ENCODE measurements around the gene STK10. TPM values are rescaled to one million over a fixed set of nuclear protein-coding genes. Genes with fewer than 3 reads are reported as not detected.

STK10 gene
- 9.2 and 12.1 TPM in 2 replicates for total RNA-seq

GRCh38 chr5:172188033-172188892 is at the start of gene STK10:
STK10 (minus strand) TSS chr5:172188224; CDS start chr5:172188042, 182 bp downstream.

DNA sequence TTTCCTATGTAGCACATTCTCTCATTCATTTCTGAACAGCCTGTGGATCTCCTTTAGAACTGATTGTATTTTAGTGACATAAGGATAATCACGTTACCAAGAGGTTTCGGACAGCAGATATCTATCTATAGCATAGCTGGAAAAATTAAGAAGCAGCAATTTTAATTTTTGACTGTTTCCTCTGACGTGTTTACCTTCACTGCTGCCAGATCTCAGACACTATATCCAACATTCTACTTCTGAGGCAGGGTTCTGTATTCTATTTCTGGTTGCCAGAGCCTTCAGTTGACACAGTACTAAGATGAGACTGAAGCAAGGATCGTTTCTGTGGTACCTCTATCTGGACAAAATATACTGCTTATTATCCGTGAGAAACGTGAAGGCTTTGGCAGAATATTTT is 5.8 kb upstream of the STK10 start, which contains the start of gene EFCAB9:
Gene EFCAB9, plus strand, starts transcription at position 301 of the 400 bp plus-strand sequence. Its CDS starts 1 bp downstream, at position 302.

DNA sequence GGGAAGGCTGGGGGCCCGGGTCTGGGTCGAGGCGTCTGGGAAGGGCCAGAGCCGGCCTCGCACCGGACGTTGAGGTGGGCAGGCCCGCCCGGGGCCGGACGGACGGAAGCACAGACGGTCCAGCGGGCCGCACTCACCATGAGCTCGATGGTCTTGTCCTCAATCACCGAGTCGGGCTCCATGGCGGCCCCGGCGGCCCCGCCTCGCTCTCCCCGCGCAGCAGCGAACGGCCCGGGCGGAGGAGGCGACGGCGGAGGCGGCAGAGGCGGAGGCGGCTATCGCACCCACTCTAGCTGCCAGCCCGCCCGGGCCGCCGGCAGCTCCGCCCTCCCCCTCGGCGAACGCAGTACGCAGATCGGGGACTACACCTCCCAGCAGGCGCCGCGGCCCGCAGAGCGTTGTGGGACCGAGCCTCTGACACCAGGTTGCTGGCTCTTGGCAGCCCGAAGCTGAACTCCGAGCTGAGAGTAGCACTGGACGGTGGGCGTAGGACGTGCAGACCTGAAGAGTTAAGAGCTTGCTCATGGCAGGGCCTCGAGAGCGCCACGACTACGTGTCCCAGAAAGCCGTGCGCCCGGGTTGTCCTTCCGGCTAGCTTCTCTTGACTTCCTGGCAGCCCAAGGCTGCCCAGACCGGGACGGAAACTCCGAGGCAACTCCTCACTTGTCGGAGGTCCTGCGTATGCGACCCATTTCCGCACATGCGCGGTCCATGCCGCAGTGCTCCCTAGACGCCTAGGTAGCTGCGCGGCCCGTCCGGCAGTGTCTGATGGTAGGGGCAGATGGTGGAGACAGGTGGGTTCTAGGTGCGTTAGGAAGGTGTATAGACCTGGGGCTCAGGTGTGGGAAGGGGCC is 181.5 kb downstream of the STK10 start, which contains the start of gene FBXW11:
Gene FBXW11, minus strand, starts transcription at position 318 of the 854 bp plus-strand sequence. Its CDS starts 136 bp downstream, at position 182.

Other genes with a start within 250 kb of the STK10 start
- gene FBXW11, start 181.6 kb downstream of the STK10 start, total RNA-seq, result 43.9 and 44.0 TPM in 2 replicates
- gene EFCAB9, start 5.9 kb upstream of the STK10 start, total RNA-seq, result not detected in 2 replicates
- 11.1 and 14.7 TPM in 2 replicates for gene UBTD2, start 95.5 kb upstream of the STK10 start, total RNA-seq

Measured in airway epithelial cell (primary cell).